ENCODE results near the gene TARBP1.

DNA sequence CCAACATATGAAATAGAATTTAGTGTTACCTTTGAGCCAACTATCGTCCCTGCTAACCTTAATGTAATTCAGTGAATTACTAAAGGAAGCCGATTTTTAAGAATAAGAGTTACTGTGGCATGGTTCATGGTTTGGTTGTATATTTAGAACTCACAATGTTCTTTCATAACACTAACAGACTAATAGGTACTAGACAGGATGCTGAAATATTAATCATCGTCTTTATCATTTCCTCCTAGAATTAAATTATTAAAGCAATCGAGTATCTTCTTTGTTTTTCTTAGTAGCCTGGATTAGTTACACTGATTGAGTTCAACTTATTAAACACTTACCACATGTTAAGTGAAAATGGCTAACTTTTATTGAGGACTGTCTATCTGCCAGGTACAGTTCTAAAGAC lies 47.7 kb downstream of the TARBP1 start:
- TF ChIP-seq CTCF (IDR thresholded peaks at IDR 0.05) (no peak), ZFX (IDR thresholded peaks at IDR 0.05; ENCODE audit: borderline replicate concordance) (no peak)
